ENCODE measurements around the gene OR5AR1.
"Not testable (repeated sequence)": the region's sequence is repeated elsewhere in the genome, so short reads cannot be mapped to it uniquely, and the experiment has no call there.

Gene OR5AR1

GRCh38 chr11:56642339-56642738 is 21.1 kb upstream of the OR5AR1 start, which contains the start of gene OR5AP2:
OR5AP2 (minus strand) TSS chr11:56642439; CDS start chr11:56642439, 0 bp downstream.
- Mint-ChIP-seq H3K27me3 (ENCODE audit: low read depth) (no peaks in the 10 kb centered on the region), H3K27ac (no peak within 1 kb of the TSS), H3K4me1 (no peaks in the 10 kb centered on the region), H3K9me3 (no peaks in the 10 kb centered on the region), H3K36me3 (ENCODE audit: low read depth) (no peaks in the 10 kb centered on the region), H3K4me3 (no peak within 1 kb of the TSS)
- TF ChIP-seq CTCF (IDR thresholded peaks at IDR 0.05; ENCODE audit: unreplicated experiment in 3 of 3): no peak

- H3K4me3 Mint-ChIP-seq: no peak overlapping the region
- no peak overlapping the region for H3K27ac Mint-ChIP-seq
- no peaks in the 10 kb centered on the region for H3K36me3 Mint-ChIP-seq (ENCODE audit: low read depth)
- no peak for TF ChIP-seq CTCF (IDR thresholded peaks at IDR 0.05; ENCODE audit: unreplicated experiment in 3 of 3)
- no peaks in the 10 kb centered on the region for H3K9me3 Mint-ChIP-seq
- no peaks in the 10 kb centered on the region for H3K27me3 Mint-ChIP-seq (ENCODE audit: low read depth)
- no peaks in the 10 kb centered on the region for H3K4me1 Mint-ChIP-seq
Measured at GRCh38 chr11:56659755-56660154, 3.7 kb upstream of the OR5AR1 start.

- Mint-ChIP-seq H3K27me3 (ENCODE audit: low read depth) (no peaks in the 10 kb centered on the region), H3K9me3 (no peaks in the 10 kb centered on the region), H3K36me3 (ENCODE audit: low read depth) (no peaks in the 10 kb centered on the region), H3K4me3 (no peak overlapping the region), H3K4me1 (no peaks in the 10 kb centered on the region), H3K27ac (no peak overlapping the region)
- no peak for TF ChIP-seq CTCF (IDR thresholded peaks at IDR 0.05; ENCODE audit: unreplicated experiment in 3 of 3)
Measured at GRCh38 chr11:56670984-56671383, 7.5 kb downstream of the OR5AR1 start.

GRCh38 chr11:56688554-56689100 is 25.1 kb downstream of the OR5AR1 start:
- no peaks in the 10 kb centered on the region for H3K36me3 Mint-ChIP-seq (ENCODE audit: low read depth)
- H3K4me1 Mint-ChIP-seq: no peaks in the 10 kb centered on the region
- H3K27me3 Mint-ChIP-seq (ENCODE audit: low read depth): no peaks in the 10 kb centered on the region
- H3K9me3 Mint-ChIP-seq: no peaks in the 10 kb centered on the region
- TF ChIP-seq CTCF (IDR thresholded peaks at IDR 0.05; ENCODE audit: unreplicated experiment in 3 of 3): no peak
- H3K4me3 Mint-ChIP-seq: no peak overlapping the region
- H3K27ac Mint-ChIP-seq: no peak overlapping the region

- H3K36me3 Mint-ChIP-seq (ENCODE audit: low read depth); H3K9me3 Mint-ChIP-seq; H3K4me3 Mint-ChIP-seq; H3K27ac Mint-ChIP-seq; H3K4me1 Mint-ChIP-seq; H3K27me3 Mint-ChIP-seq (ENCODE audit: low read depth): not testable (repeated sequence)
Measured at GRCh38 chr11:56691179-56691578, 27.7 kb downstream of the OR5AR1 start.

- H3K27me3 Mint-ChIP-seq (ENCODE audit: low read depth): no peaks in the 10 kb centered on the region
- H3K27ac Mint-ChIP-seq: no peak overlapping the region
- no peaks in the 10 kb centered on the region for H3K9me3 Mint-ChIP-seq
- no peak for TF ChIP-seq CTCF (IDR thresholded peaks at IDR 0.05; ENCODE audit: unreplicated experiment in 3 of 3)
- no peak overlapping the region for H3K4me3 Mint-ChIP-seq
- H3K36me3 Mint-ChIP-seq (ENCODE audit: low read depth): no peaks in the 10 kb centered on the region
- H3K4me1 Mint-ChIP-seq: no peaks in the 10 kb centered on the region
Measured at GRCh38 chr11:56693428-56693827, 29.9 kb downstream of the OR5AR1 start.

Data from nephron (organoid).